GM10847 (cell line): ENCODE data around the gene SLC25A10.

ENCODE experiments used
- POLR2A ChIP-seq: IDR thresholded peaks from 2 replicates; pipeline ENCODE4 v1.6.1; 2011; ENCODE audit not compliant: insufficient read length; ENCODE audit errors: extremely low read depth

Gene SLC25A10

DNA sequence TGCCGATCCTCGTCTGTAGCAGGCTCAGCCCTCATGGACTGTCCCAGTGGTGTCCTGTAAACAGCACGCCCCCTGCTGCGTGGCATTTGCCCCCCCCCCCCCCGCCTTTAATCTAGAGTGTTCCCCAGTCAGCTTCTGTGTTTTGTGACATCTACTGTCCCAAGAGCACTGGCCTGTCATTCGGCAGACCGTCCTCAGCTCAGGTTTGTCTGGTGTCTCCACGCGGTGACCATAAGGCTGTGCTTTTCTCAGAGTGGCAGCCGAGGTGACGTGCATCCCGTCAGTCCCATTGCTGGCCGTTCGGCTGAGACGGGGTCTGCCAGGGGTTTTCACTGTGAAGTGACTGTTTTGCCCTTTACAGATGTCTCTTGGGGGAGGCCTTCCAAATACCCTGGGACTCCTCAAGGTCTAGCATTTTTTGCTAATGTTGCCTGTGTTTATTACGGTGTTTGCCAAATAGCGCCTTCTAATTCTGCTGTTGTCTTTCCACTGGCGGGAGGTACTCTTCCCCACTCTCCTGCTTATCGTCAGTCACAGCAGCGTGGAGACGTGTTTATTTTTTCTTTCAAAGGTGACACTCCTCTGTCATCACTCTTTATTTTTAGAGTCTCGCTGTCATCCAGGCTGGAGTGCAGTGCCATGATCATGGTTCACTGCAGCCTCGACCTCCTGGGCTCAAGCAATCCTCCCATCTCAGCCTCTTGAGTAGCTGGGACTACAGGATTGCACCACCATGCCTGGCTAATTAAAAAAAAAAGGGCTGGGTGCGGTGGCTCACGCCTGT is 14.6 kb upstream of the SLC25A10 start:
- TF ChIP-seq POLR2A, result no peak

DNA sequence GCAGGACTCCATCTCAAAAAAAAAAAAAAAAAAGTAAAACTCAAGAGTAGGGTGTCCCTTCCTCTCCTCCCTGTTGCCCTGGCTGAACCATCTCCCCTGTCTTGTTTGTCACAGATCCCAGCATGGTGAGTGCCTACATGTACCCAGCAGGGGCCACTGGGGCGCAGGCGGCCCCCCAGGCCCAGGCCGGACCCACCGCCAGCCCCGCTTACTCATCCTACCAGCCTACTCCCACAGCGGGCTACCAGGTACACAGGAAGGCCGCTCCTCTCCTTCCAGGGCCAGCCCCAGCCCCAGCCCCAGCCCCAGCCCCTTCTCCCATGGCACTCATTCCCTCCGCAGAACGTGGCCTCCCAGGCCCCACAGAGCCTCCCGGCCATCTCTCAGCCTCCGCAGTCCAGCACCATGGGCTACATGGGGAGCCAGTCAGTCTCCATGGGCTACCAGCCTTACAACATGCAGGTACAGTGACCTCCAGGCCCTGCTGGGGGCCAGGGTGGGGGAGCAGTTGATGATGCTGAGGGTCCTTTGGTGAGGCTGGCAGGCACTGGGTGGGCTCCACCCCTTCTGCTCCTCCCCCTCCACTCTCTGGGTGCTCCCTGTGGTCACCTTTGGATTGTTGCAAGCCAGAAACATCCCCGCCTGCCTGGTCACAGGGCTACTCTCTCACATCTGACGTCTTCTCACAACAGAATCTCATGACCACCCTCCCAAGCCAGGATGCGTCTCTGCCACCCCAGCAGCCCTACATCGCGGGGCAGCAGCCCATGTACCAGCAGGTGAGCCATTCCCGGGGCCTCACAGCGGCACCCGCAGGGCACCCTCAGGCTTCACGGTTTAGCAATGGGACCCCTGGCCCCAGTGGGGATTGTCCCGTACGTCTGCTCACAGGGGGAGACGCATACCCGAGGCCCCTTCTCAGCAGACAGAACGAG is 11.5 kb upstream of the SLC25A10 start:
- no peak for TF ChIP-seq POLR2A

DNA sequence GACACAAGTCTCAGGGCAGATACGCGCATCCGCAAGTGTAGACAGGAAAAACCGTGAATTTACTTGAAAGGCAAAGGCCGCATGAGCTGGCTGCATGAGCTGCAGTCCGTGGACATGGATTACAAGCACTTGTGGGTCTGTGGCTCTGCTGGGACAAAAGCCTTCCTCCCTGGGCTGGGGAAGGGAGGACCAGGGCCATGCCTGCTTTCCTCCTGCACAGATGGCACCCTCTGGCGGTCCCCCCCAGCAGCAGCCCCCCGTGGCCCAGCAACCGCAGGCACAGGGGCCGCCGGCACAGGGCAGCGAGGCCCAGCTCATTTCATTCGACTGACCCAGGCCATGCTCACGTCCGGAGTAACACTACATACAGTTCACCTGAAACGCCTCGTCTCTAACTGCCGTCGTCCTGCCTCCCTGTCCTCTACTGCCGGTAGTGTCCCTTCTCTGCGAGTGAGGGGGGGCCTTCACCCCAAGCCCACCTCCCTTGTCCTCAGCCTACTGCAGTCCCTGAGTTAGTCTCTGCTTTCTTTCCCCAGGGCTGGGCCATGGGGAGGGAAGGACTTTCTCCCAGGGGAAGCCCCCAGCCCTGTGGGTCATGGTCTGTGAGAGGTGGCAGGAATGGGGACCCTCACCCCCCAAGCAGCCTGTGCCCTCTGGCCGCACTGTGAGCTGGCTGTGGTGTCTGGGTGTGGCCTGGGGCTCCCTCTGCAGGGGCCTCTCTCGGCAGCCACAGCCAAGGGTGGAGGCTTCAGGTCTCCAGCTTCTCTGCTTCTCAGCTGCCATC is 10.6 kb upstream of the SLC25A10 start:
- TF ChIP-seq POLR2A, result no peak

DNA sequence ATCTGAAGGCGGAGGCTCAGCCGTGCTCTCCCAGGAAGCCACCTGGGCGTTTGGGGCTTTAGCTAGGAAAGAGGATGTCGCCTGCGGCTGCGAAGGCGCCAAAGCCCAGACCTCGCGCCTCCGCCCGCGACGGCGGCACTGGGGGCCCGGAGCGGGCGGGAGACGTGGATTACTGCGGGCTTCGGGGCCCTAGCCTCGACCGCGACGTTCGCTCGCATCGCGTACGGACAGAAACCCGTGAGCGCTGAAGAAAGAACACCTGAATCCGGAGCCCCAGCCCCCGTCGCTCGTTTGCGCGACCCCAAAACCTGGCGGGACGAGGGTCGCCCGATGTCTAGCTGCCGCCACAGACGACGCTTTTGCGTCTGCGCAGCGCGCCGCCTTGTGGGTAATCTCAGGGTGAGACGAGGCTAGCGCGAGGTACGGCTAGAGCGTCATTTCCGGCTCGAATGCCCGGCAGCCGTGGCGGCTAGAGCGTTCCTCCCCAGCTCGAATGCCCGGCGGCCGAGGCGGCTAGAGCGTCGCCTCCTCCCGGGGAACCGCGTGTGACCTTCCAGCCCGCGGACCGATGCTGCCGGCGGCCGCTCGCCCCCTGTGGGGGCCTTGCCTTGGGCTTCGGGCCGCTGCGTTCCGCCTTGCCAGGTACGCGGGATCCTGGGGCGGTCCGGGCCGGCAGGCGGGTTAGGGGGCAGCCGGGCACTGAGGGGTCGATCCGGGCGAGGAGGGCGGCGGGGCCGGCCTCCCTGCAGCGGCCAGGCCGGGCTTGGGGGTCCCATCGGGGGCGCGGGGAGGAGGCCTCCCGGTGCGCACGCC is 8.9 kb upstream of the SLC25A10 start, which contains the start of gene MRPL12:
Gene MRPL12, plus strand, starts transcription at position 434 of the 813 bp plus-strand sequence. Its CDS starts 135 bp downstream, at position 569.
- peak; percentile 97 for TF ChIP-seq POLR2A

DNA sequence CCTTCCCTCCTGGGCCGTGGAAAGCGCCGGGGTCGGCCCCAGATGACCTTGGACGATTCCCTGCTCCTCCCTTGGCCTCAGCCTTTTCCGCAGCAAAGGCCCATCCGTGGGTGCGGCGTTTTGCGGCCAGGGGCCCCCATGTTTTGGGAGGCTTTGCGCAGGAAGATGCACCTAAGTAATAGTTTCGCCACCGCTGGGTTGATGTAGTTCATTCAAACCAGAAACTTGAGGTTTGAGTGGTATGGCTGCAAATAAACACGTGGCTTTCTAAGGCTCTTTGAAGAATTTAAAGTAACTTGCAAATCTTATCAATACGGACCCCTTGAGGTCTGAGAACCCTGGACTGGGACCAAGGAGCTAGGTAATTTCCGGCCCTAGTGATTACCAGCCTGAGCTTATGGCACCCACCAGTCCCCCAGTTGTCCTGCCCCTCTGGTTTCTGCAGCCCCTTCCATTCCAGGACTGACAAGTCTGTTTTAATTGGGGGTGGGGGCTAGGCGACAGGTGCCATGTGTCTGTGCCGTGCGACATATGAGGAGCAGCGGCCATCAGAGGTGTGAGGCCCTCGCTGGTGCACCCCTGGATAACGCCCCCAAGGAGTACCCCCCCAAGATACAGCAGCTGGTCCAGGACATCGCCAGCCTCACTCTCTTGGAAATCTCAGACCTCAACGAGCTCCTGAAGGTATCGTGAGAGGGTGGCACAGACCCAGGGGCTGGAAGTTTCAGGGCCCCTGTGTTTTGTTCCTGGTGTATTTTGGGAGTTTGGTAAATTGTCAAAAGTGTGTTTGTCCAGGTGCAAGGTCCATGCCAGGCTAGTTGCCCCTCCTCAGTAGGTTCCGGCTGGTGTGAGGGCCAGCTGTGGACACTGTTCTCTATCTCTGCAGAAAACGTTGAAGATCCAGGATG is 8.1 kb upstream of the SLC25A10 start:
- no peak for TF ChIP-seq POLR2A

DNA sequence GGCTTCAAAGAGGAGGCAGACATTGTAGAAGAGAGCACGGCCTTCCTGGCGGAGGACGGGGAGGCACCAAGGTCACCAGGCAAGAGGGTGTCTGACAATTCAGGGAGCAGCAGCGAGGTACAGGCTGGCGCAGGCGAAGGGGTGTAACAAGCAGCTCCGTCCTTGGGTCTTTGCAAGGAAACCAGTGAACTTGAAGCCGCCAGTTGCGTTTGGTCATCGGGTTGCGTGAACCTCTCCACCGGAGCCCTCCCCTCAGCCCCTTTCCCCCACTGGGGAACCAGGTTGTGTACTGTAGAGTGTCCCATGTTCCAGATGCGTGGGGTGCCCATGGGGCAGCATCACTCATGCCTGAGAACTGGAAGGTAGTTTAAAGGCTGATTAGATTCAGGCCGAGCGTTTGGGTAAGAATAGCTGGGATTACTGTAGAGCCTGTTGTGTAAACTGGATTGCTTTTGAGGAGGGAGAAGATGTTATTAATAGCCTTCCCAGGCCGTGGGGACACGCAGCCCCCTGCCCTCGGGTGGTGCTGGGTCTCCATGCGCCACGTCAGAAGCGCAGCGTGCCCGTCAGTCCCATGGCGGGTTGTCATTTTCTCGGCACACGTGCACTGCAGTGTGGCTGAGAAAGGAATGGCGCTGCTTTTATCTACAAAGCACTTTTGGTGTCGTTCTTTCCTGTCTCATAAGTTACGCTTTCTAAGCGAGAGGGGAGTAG is 6.4 kb upstream of the SLC25A10 start:
- TF ChIP-seq POLR2A, result no peak

DNA sequence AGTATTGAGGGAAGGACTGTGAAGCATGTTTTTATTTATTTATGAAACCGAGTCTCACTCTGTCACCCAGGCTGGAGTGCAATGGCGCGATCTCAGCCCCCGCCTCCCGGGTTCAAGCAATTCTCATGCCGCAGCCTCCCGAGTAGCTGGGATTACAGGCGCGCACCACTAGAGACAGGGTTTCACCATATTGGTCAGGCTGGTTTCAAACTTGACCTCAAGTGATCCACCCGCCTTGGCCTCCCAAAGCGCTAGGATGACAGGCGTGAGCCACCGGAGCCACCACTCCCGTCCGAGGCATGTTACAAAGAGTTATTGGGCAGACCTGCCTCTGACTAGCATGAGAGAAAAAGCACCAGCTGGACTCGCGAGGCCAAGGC is 5.9 kb upstream of the SLC25A10 start:
- TF ChIP-seq POLR2A, result no peak

DNA sequence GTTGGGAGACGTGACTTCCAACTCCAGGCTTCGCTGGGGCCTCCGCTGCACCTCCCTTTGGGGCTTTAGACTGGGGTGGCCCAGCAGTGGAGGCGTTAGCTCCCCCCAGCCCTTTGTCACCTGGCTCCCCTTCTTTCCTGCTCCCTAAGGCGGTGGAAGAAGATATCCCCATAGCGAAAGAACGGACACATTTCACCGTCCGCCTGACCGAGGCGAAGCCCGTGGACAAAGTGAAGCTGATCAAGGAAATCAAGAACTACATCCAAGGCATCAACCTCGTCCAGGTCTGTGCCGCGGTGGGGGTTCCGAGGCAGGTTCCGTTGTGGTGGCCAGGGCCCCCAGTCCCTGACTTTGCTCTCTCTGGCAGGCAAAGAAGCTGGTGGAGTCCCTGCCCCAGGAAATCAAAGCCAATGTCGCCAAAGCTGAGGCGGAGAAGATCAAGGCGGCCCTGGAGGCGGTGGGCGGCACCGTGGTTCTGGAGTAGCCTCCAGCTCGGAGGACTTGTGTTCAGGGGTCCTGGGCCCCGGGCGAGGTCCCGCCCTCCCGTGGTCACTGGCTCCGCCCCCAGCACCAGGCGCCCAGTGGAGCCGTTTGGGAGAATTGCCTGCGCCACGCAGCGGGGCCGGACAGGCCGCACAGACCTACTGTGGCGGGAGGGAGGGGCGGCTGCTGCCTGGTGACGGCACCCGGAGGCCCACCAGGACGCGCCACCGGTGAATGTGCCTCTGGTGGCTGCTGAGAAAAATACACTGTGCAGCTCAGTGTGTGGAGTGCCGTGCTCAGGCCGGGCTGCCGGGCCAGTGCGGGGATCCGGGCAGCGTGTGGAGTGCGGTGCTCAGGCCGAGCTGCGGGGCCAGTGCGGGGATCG is 5.1 kb upstream of the SLC25A10 start:
- no peak for TF ChIP-seq POLR2A

DNA sequence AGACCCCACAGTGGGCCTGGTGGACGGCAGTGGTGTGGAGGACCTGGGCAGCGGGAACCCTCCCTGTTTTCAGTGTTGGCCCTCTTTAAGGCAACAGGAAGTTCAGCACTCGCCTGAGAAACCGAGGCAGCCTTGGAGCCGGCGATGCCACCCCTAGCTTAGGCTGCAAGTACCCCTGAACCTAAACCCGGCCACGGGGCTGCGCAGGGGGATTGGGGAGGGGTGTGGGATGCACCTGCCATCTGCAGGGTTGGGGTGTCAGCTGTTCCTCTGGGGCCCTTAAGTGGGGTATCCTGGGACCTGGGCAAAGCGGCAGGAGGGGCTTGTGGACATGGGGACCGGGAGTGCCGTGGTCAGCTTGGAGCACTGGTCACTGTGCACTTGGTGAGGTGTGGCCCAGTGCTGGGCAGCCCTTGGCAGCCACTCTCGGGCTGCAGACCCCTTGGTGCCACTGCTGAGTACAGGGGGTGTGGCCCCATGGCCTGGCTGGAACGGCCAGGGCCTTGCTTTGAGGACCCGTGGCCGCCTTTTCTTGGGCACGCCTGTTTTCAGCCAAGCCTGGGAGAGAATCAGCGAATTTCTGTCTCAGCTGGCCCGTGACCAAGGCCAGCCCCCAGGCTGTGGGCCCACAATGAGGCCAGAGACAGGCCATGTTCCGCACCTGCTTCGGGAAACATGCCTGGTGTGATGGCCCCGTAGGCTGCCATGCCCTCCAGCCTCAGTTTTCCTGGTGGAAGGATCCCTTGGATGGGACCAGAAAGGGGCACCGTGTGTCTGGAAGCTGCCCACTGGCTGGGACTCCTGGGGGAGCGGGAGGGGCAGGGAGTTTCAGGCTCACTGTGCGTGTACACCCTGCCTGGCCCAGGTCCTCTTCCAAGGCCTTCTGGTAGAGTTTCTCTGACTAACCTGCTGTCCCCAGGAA is 4.1 kb upstream of the SLC25A10 start:
- no peak for TF ChIP-seq POLR2A

DNA sequence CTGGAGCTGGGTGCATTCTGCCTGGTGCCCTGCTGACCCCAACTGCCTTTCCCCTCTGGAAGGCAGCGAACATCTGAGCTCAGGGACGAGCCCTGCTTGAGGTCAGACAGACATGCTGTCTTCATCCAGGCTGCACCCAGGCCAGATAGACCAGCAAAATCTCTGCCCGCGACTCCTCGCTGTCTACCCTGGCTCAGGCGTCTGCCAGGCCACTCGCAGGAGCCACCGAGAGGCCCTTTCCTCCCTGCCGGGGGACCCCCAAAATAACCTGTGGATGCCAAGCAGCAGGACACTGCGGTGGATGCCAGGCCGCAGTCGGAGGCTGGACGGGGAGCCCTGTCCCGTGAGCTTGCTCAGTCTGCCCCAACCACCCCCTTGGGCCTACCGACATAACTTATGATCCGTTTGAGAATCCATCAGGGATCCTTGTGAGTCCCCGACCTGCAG is 3.3 kb upstream of the SLC25A10 start:
- TF ChIP-seq POLR2A, result no peak
